ENCODE data around the gene TET1.
"Not testable (repeated sequence)": the region's sequence is repeated elsewhere in the genome, so short reads cannot be mapped to it uniquely, and the experiment has no call there.

DNA sequence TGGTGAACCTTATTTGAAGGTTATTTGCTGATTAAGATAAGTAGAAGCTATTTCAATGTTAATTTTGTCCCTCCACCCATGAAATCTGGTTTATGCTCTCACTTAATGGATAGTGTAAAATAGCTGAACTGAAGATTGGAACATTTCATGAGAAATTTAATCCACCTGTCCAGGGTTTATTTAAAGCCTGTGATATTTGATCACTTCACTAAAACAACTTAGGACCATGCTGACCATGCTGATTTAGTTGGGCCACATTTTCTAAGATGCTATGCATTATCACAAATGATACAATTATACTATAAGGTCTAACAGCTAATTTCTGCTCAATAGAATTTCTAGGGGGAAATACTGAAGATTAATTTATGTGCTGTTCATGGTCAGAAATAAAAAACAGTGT is 53.8 kb downstream of the TET1 start:
- TF ChIP-seq POLR2AphosphoS5 (IDR thresholded peaks at IDR 0.05); POLR2A (IDR thresholded peaks at IDR 0.05; ENCODE audit: low read depth); EP300 (IDR thresholded peaks at IDR 0.05): not testable (repeated sequence)
- TF ChIP-seq, protein P1, sequence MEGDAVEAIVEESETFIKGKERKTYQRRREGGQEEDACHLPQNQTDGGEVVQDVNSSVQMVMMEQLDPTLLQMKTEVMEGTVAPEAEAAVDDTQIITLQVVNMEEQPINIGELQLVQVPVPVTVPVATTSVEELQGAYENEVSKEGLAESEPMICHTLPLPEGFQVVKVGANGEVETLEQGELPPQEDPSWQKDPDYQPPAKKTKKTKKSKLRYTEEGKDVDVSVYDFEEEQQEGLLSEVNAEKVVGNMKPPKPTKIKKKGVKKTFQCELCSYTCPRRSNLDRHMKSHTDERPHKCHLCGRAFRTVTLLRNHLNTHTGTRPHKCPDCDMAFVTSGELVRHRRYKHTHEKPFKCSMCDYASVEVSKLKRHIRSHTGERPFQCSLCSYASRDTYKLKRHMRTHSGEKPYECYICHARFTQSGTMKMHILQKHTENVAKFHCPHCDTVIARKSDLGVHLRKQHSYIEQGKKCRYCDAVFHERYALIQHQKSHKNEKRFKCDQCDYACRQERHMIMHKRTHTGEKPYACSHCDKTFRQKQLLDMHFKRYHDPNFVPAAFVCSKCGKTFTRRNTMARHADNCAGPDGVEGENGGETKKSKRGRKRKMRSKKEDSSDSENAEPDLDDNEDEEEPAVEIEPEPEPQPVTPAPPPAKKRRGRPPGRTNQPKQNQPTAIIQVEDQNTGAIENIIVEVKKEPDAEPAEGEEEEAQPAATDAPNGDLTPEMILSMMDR (IDR thresholded peaks at IDR 0.05): not testable (repeated sequence)
